ENCODE measurements around the gene TUSC2. TPM values are rescaled to one million over a fixed set of nuclear protein-coding genes. Genes with fewer than 3 reads are reported as not detected.

TUSC2 gene
- total and polyA plus RNA-seq, 2 of the 13 experiments (the other 11 are each of a cell fraction or from before 2014, with no cell fraction given) = 36.7 to 39.1 TPM

GRCh38 chr3:50292159-50293078 lies 35.6 kb downstream of the TUSC2 start, which contains the start of gene IFRD2 (continued):
- peak; percentile 95 for TF ChIP-seq ARID4A (CRISPR knock-in tag; IDR thresholded peaks at IDR 0.05; ENCODE audit: borderline replicate concordance)
- TF ChIP-seq ZNF337 (CRISPR knock-in tag; IDR thresholded peaks at IDR 0.05; ENCODE audit: borderline replicate concordance, low read depth) = 0 out of 2 replicates have a peak, but pooled peaks have one; percentile 34
- TF ChIP-seq THAP8 (CRISPR knock-in tag; IDR thresholded peaks at IDR 0.05; ENCODE audit: borderline replicate concordance) = no peak
- TF ChIP-seq ZNF652 (CRISPR knock-in tag; IDR thresholded peaks at IDR 0.05; ENCODE audit: borderline replicate concordance, low read depth) = peak; percentile 89
- no peak for TF ChIP-seq KLF9 (CRISPR knock-in tag; IDR thresholded peaks at IDR 0.05; ENCODE audit: low read depth)
- TF ChIP-seq STAT6 (CRISPR knock-in tag; IDR thresholded peaks at IDR 0.05; ENCODE audit: borderline replicate concordance) = no peak
- no peak for TF ChIP-seq XBP1 (CRISPR knock-in tag; IDR thresholded peaks at IDR 0.05)
- TF ChIP-seq ZNF18 (CRISPR knock-in tag; IDR thresholded peaks at IDR 0.05; ENCODE audit: insufficient replicate concordance) = no peak
- no peak for TF ChIP-seq RORA (CRISPR knock-in tag; IDR thresholded peaks at IDR 0.05)
- 0 out of 2 replicates have a peak, but pooled peaks have one; percentile 21 for TF ChIP-seq ZNF512B (CRISPR knock-in tag; IDR thresholded peaks at IDR 0.05; ENCODE audit: borderline replicate concordance)
- TF ChIP-seq ZNF260 (CRISPR knock-in tag; IDR thresholded peaks at IDR 0.05; ENCODE audit: borderline replicate concordance, low read depth) = no peak
- TF ChIP-seq MAFK (conservative IDR thresholded peaks at IDR 0.05 in 1 of 2, IDR thresholded peaks at IDR 0.05 in 1 of 2; ENCODE audit: low read length in 2 of 2) = no peak

All from HepG2 (cell line).